OCI-LY7 (cell line): ENCODE data around the gene TMEM154. TPM values are rescaled to one million over a fixed set of nuclear protein-coding genes. Genes with fewer than 3 reads are reported as not detected.
A peak's percentile ranks its signal among the peaks of the same experiment; 100 is the strongest.

ENCODE experiments used
- BruUV-seq: library from RNA; stranded (reverse); fragments of 400-500 nt; replicated peaks from 2 replicates; lab custom pipeline; 2021; lab: Mats Ljungman, UMichigan
- CTCF ChIA-PET: fragments of 300-600 bp; sonication (Branson Sonifier 250); formaldehyde crosslinking; loops from one replicate; lab custom pipeline; 2022; ENCODE audit warnings: antibody characterized with exemption; ENCODE audit not compliant: unreplicated experiment; lab: Charles Lee
- POLR2A ChIA-PET: fragments of 300-600 bp; sonication (Branson Sonifier 250); formaldehyde crosslinking; loops from one replicate; lab custom pipeline; 2022; ENCODE audit warnings: antibody characterized with exemption; lab: Charles Lee
- DNase-seq: peaks from one replicate; pipeline ENCODE4 v3.0.0-alpha.2; 2015; ENCODE audit warnings: low spot score
- H2AFZ ChIP-seq: fragments of 200-600 bp; sonication (generic), shearing (Covaris generic); 2 replicates; pipeline ENCODE4 v1.6.1; 2014; ENCODE audit warnings: mild to moderate bottlenecking, antibody characterized with exemption, low read length, moderate library complexity
- H3K27ac ChIP-seq: fragments of 200-600 bp; sonication (generic); 2 replicates; pipeline ENCODE4 v1.5.1; 2014; ENCODE audit warnings: mixed run types, low read depth, mild to moderate bottlenecking, moderate library complexity, low read length, inconsistent platforms; ENCODE audit not compliant: poor library complexity, severe bottlenecking
- H3K36me3 ChIP-seq: fragments of 200-600 bp; sonication (generic); 2 replicates; pipeline ENCODE4 v1.6.1; 2014; ENCODE audit warnings: mild to moderate bottlenecking, antibody characterized with exemption, low read length, moderate library complexity, mixed read lengths; ENCODE audit not compliant: insufficient read depth
- H3K4me1 ChIP-seq: fragments of 200-600 bp; sonication (generic); 2 replicates; pipeline ENCODE4 v1.5.1; 2014; ENCODE audit warnings: mild to moderate bottlenecking, low read length; ENCODE audit not compliant: insufficient read depth, poor library complexity, severe bottlenecking
- H3K4me2 ChIP-seq: fragments of 200-600 bp; sonication (generic); 2 replicates; pipeline ENCODE4 v1.6.1; 2014; ENCODE audit warnings: mild to moderate bottlenecking, low read length
- H3K4me3 ChIP-seq: fragments of 200-600 bp; sonication (generic); 2 replicates; pipeline ENCODE4 v1.5.1; 2014; ENCODE audit warnings: mild to moderate bottlenecking, low read depth, low read length; ENCODE audit not compliant: poor library complexity, severe bottlenecking
- H3K79me2 ChIP-seq: fragments of 200-600 bp; sonication (generic); 2 replicates; pipeline ENCODE4 v1.6.1; 2016; ENCODE audit warnings: low read depth, mild to moderate bottlenecking, low read length, moderate library complexity, mixed read lengths; ENCODE audit not compliant: insufficient read depth
- H3K9me2 ChIP-seq: fragments of 200-600 bp; sonication (generic); 2 replicates; pipeline ENCODE4 v1.6.1; 2016; ENCODE audit warnings: mild to moderate bottlenecking, low read length, mixed read lengths; ENCODE audit not compliant: insufficient read depth
- H3K9me3 ChIP-seq: fragments of 200-600 bp; sonication (generic); 2 replicates; pipeline ENCODE4 v1.6.1; 2014; ENCODE audit warnings: mild to moderate bottlenecking, mixed run types, low read length, mixed read lengths
- H4K20me1 ChIP-seq: fragments of 200-600 bp; sonication (generic); 2 replicates; pipeline ENCODE4 v1.6.1; 2014; ENCODE audit warnings: mild to moderate bottlenecking, antibody characterized with exemption, low read length, moderate library complexity, mixed read lengths; ENCODE audit not compliant: insufficient read depth
- CTCF ChIP-seq: fragments of 200-600 bp; sonication (generic); conservative IDR thresholded peaks from 2 replicates; pipeline ENCODE4 v1.5.1; 2014; ENCODE audit warnings: mild to moderate bottlenecking, antibody characterized with exemption, low read length, moderate library complexity, mixed read lengths
- EZH2phosphoT487 ChIP-seq: fragments of 200-600 bp; sonication (generic); IDR thresholded peaks from 2 replicates; pipeline ENCODE4 v1.6.1; 2018; ENCODE audit warnings: low read depth, borderline replicate concordance, mild to moderate bottlenecking, mixed run types, antibody characterized with exemption, low read length, moderate library complexity, mixed read lengths
- intact Hi-C: fragments of 100-400 bp; cut with micrococcal nuclease; formaldehyde crosslinking; loops from one replicate; pipeline ENCODE4 v1.10.0; 2022; ENCODE audit not compliant: unreplicated experiment
- total RNA-seq, 2 experiments: library from RNA; depleted of rRNA in 1 of 2; stranded (reverse); fragments of >200 nt in 1 of 2; shearing (Covaris generic) in 1 of 2; gene quantifications; 2 replicates each; pipeline ENCODE4 v1.2.3, GENCODE V29; 2014 to 2022

The TMEM154 gene
- total RNA-seq, 2 experiments from 2014 or later, result 17.6 to 59.6 TPM

GRCh38 chr4:152707632-152708031 lies 27.8 kb upstream of the TMEM154 start:
- no TSS peak for BruUV-seq
- intact Hi-C loops, result no loop called here

GRCh38 chr4:152705903-152706302 lies 26.1 kb upstream of the TMEM154 start:
- ChIA-PET POLR2A (interaction anchor here (0.7 to 1.2 kb wide), 2 partner anchors 10 to 291 kb away, joined by 3 read pairs; no protein-coding TSS in a partner anchor), CTCF (no interaction called here)
- no peak overlapping the region for H3K4me2 ChIP-seq
- no peak overlapping the region for H2AFZ ChIP-seq
- H3K4me1 ChIP-seq, result no peaks in the 10 kb centered on the region
- H3K27ac ChIP-seq, result no peak overlapping the region
- no peaks in the 10 kb centered on the region for H3K79me2 ChIP-seq
- no peaks in the 10 kb centered on the region for H3K9me3 ChIP-seq
- no peaks in the 10 kb centered on the region for H3K9me2 ChIP-seq
- TF ChIP-seq EZH2phosphoT487 (no peak), CTCF (peak; percentile 56)
- no peaks in the 10 kb centered on the region for H3K36me3 ChIP-seq
- intact Hi-C loops, result no loop called here
- DNase-seq, result no peak
- BruUV-seq, result no TSS peak
- no peaks in the 10 kb centered on the region for H4K20me1 ChIP-seq
- H3K4me3 ChIP-seq, result no peak overlapping the region

More at GRCh38 chr4:152707632-152708031, 27.8 kb upstream of the TMEM154 start:
- Histone ChIP-seq H3K4me2 (no peak overlapping the region), H3K4me3 (no peak overlapping the region), H3K36me3 (no peaks in the 10 kb centered on the region), H4K20me1 (no peaks in the 10 kb centered on the region), H3K79me2 (no peaks in the 10 kb centered on the region), H3K9me2 (no peaks in the 10 kb centered on the region), H3K4me1 (no peaks in the 10 kb centered on the region), H3K27ac (no peak overlapping the region), H2AFZ (no peak overlapping the region), H3K9me3 (no peaks in the 10 kb centered on the region)
- ChIA-PET CTCF (no interaction called here), POLR2A (no interaction called here)
- DNase-seq, result no peak
- TF ChIP-seq CTCF (no peak), EZH2phosphoT487 (no peak)

GRCh38 chr4:152704788-152705187 lies 25.0 kb upstream of the TMEM154 start:
- no peak overlapping the region for H2AFZ ChIP-seq
- H3K27ac ChIP-seq, result no peak overlapping the region
- intact Hi-C loops, result no loop called here
- H3K4me2 ChIP-seq, result no peak overlapping the region
- H3K79me2 ChIP-seq, result no peaks in the 10 kb centered on the region
- no peaks in the 10 kb centered on the region for H3K9me3 ChIP-seq
- CTCF ChIA-PET, result no interaction called here
- BruUV-seq, result no TSS peak
- TF ChIP-seq EZH2phosphoT487 (no peak), CTCF (no peak)
- DNase-seq, result no peak
- no peaks in the 10 kb centered on the region for H3K36me3 ChIP-seq
- H4K20me1 ChIP-seq, result no peaks in the 10 kb centered on the region
- no peaks in the 10 kb centered on the region for H3K9me2 ChIP-seq
- no peaks in the 10 kb centered on the region for H3K4me1 ChIP-seq
- POLR2A ChIA-PET, result no interaction called here
- H3K4me3 ChIP-seq, result no peak overlapping the region
